ENCODE data around the gene SCAF11.

- TF ChIP-seq CTCF (optimal IDR thresholded peaks at IDR 0.05 in 1 of 3, IDR thresholded peaks at IDR 0.05 in 1 of 3, conservative IDR thresholded peaks at IDR 0.05 in 1 of 3; ENCODE audit: extremely low read depth in 1 of 3, insufficient read depth in 2 of 3, low read length in 3 of 3), result no peak
- TF ChIP-seq EZH2 (IDR thresholded peaks at IDR 0.05; ENCODE audit: low read length), result no peak
These were observed 480 bp downstream of the SCAF11 start for GRCh38 chr12:45989721-45990467.

Measured in keratinocyte (primary cell).